ENCODE results near the gene SAT1. TPM values are rescaled to one million over a fixed set of nuclear protein-coding genes. Genes with fewer than 3 reads are reported as not detected.

SAT1 gene
- total and polyA plus RNA-seq, 2 of the 13 experiments (the other 11 are each of a cell fraction or from before 2014, with no cell fraction given) = 216 to 1,243 TPM

DNA sequence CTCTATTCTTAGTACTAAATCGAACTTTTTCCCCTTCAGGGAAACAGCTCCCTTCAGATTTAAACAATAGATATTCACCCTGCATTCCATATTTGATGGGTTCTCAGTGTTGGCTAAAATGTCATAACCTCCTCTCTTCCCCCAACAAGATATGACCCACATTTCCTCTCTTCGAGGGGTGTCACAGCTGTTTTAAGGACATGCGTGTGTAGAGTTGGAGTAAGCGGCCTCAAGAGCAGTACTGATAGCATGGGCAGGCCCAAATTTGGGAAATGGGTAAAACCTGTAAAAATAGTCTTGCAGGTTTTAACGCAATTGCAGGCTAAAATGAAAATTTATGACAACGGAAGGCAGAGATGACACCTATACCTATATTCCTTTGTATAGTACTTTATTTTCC lies 28.7 kb downstream of the SAT1 start:
- H4K20me1 ChIP-seq (ENCODE audit: insufficient read depth, low read length) = no peaks in the 10 kb centered on the region
- H2AFZ ChIP-seq (ENCODE audit: low read length) = no peak overlapping the region
- H3K27me3 ChIP-seq (ENCODE audit: control insufficient read depth in 1 of 2, insufficient read depth in 2 of 2, low read length in 2 of 2) = no peaks in the 10 kb centered on the region
- H3K4me1 ChIP-seq (ENCODE audit: insufficient read depth, low read length) = peaks cover 16% of the 10 kb centered on the region
- no TSS peak for BruUV-seq (replicated peaks)
- no peaks in the 10 kb centered on the region for H3K36me3 ChIP-seq (replicated peaks in 1 of 2; ENCODE audit: control insufficient read depth in 1 of 2, insufficient read depth in 2 of 2, low read length in 2 of 2)
- no peak overlapping the region for H3K9ac ChIP-seq (ENCODE audit: insufficient read depth, low read depth, low read length)
- ATAC-seq (no peak), DNase-seq (ENCODE audit: low spot score) (no peak), FAIRE-seq (no peak)
- H3K4me2 ChIP-seq (ENCODE audit: low read depth, low read length) = no peak overlapping the region
- in situ Hi-C loops (cut with HindIII; ENCODE audit: extremely low pct_ligation_motif_present, low pct_unique_long_range_greater_than_20kb) (no loop called here), intact Hi-C loops (cut with micrococcal nuclease; ENCODE audit: unreplicated experiment) (no loop called here)
- H3K79me2 ChIP-seq (ENCODE audit: insufficient read depth, low read length) = no peaks in the 10 kb centered on the region
- H3K9me3 ChIP-seq (ENCODE audit: low read length) = no peaks in the 10 kb centered on the region
- H3K4me3 ChIP-seq (replicated peaks in 1 of 3; ENCODE audit: insufficient read depth in 1 of 3, low read depth in 2 of 3, low read length in 3 of 3) = no peak overlapping the region
- ChIA-PET CTCF (ENCODE audit: low intra/inter-chr PET ratio, low total read pairs) (no interaction called here), POLR2A (no interaction called here)
- no peak overlapping the region for H3K27ac ChIP-seq (ENCODE audit: extremely low read length, insufficient read depth, low read length)
- WGBS (ENCODE audit: low lambda C conversion rate) = 93% methylated on average over 6 of the region's 6 CpGs
- TF ChIP-seq ZNF878 (CRISPR knock-in tag; IDR thresholded peaks at IDR 0.05) (no peak), ASH2L (IDR thresholded peaks at IDR 0.05; ENCODE audit: insufficient read length, low read depth, low read length) (no peak), ZNF737 (CRISPR knock-in tag; IDR thresholded peaks at IDR 0.05; ENCODE audit: borderline replicate concordance) (no peak), THYN1 (CRISPR knock-in tag; IDR thresholded peaks at IDR 0.05; ENCODE audit: borderline replicate concordance, low read depth) (no peak), ISX (CRISPR knock-in tag; conservative IDR thresholded peaks at IDR 0.05) (no peak), ZNF777 (CRISPR knock-in tag; IDR thresholded peaks at IDR 0.05) (no peak), ADNP (CRISPR knock-in tag; IDR thresholded peaks at IDR 0.05) (no peak)
- TF ChIP-seq, protein P1, sequence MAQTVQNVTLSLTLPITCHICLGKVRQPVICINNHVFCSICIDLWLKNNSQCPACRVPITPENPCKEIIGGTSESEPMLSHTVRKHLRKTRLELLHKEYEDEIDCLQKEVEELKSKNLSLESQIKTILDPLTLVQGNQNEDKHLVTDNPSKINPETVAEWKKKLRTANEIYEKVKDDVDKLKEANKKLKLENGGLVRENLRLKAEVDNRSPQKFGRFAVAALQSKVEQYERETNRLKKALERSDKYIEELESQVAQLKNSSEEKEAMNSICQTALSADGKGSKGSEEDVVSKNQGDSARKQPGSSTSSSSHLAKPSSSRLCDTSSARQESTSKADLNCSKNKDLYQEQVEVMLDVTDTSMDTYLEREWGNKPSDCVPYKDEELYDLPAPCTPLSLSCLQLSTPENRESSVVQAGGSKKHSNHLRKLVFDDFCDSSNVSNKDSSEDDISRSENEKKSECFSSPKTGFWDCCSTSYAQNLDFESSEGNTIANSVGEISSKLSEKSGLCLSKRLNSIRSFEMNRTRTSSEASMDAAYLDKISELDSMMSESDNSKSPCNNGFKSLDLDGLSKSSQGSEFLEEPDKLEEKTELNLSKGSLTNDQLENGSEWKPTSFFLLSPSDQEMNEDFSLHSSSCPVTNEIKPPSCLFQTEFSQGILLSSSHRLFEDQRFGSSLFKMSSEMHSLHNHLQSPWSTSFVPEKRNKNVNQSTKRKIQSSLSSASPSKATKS (CRISPR knock-in tag; IDR thresholded peaks at IDR 0.05) = no peak
- TF ChIP-seq, protein P2, sequence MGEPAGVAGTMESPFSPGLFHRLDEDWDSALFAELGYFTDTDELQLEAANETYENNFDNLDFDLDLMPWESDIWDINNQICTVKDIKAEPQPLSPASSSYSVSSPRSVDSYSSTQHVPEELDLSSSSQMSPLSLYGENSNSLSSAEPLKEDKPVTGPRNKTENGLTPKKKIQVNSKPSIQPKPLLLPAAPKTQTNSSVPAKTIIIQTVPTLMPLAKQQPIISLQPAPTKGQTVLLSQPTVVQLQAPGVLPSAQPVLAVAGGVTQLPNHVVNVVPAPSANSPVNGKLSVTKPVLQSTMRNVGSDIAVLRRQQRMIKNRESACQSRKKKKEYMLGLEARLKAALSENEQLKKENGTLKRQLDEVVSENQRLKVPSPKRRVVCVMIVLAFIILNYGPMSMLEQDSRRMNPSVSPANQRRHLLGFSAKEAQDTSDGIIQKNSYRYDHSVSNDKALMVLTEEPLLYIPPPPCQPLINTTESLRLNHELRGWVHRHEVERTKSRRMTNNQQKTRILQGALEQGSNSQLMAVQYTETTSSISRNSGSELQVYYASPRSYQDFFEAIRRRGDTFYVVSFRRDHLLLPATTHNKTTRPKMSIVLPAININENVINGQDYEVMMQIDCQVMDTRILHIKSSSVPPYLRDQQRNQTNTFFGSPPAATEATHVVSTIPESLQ (CRISPR knock-in tag; conservative IDR thresholded peaks at IDR 0.05) = no peak
- TF ChIP-seq, protein P3, sequence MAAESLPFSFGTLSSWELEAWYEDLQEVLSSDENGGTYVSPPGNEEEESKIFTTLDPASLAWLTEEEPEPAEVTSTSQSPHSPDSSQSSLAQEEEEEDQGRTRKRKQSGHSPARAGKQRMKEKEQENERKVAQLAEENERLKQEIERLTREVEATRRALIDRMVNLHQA (CRISPR knock-in tag; IDR thresholded peaks at IDR 0.05) = no peak
- TF ChIP-seq, protein P4, sequence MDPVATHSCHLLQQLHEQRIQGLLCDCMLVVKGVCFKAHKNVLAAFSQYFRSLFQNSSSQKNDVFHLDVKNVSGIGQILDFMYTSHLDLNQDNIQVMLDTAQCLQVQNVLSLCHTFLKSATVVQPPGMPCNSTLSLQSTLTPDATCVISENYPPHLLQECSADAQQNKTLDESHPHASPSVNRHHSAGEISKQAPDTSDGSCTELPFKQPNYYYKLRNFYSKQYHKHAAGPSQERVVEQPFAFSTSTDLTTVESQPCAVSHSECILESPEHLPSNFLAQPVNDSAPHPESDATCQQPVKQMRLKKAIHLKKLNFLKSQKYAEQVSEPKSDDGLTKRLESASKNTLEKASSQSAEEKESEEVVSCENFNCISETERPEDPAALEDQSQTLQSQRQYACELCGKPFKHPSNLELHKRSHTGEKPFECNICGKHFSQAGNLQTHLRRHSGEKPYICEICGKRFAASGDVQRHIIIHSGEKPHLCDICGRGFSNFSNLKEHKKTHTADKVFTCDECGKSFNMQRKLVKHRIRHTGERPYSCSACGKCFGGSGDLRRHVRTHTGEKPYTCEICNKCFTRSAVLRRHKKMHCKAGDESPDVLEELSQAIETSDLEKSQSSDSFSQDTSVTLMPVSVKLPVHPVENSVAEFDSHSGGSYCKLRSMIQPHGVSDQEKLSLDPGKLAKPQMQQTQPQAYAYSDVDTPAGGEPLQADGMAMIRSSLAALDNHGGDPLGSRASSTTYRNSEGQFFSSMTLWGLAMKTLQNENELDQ (CRISPR knock-in tag; IDR thresholded peaks at IDR 0.05; ENCODE audit: borderline replicate concordance) = no peak
- TF ChIP-seq, protein P5, sequence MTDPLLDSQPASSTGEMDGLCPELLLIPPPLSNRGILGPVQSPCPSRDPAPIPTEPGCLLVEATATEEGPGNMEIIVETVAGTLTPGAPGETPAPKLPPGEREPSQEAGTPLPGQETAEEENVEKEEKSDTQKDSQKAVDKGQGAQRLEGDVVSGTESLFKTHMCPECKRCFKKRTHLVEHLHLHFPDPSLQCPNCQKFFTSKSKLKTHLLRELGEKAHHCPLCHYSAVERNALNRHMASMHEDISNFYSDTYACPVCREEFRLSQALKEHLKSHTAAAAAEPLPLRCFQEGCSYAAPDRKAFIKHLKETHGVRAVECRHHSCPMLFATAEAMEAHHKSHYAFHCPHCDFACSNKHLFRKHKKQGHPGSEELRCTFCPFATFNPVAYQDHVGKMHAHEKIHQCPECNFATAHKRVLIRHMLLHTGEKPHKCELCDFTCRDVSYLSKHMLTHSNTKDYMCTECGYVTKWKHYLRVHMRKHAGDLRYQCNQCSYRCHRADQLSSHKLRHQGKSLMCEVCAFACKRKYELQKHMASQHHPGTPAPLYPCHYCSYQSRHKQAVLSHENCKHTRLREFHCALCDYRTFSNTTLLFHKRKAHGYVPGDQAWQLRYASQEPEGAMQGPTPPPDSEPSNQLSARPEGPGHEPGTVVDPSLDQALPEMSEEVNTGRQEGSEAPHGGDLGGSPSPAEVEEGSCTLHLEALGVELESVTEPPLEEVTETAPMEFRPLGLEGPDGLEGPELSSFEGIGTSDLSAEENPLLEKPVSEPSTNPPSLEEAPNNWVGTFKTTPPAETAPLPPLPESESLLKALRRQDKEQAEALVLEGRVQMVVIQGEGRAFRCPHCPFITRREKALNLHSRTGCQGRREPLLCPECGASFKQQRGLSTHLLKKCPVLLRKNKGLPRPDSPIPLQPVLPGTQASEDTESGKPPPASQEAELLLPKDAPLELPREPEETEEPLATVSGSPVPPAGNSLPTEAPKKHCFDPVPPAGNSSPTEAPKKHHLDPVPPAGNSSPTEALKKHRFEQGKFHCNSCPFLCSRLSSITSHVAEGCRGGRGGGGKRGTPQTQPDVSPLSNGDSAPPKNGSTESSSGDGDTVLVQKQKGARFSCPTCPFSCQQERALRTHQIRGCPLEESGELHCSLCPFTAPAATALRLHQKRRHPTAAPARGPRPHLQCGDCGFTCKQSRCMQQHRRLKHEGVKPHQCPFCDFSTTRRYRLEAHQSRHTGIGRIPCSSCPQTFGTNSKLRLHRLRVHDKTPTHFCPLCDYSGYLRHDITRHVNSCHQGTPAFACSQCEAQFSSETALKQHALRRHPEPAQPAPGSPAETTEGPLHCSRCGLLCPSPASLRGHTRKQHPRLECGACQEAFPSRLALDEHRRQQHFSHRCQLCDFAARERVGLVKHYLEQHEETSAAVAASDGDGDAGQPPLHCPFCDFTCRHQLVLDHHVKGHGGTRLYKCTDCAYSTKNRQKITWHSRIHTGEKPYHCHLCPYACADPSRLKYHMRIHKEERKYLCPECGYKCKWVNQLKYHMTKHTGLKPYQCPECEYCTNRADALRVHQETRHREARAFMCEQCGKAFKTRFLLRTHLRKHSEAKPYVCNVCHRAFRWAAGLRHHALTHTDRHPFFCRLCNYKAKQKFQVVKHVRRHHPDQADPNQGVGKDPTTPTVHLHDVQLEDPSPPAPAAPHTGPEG (CRISPR knock-in tag; IDR thresholded peaks at IDR 0.05) = no peak

Data from HepG2 (cell line).